Measurements from ENCODE around the gene ITPR1. TPM values are rescaled to one million over a fixed set of nuclear protein-coding genes. Genes with fewer than 3 reads are reported as not detected.
A peak's percentile ranks its signal among the peaks of the same experiment; 100 is the strongest.

The ITPR1 gene
- total RNA-seq, 1 donor from 2014 or later: 16.3 TPM

- TF ChIP-seq, protein P1, sequence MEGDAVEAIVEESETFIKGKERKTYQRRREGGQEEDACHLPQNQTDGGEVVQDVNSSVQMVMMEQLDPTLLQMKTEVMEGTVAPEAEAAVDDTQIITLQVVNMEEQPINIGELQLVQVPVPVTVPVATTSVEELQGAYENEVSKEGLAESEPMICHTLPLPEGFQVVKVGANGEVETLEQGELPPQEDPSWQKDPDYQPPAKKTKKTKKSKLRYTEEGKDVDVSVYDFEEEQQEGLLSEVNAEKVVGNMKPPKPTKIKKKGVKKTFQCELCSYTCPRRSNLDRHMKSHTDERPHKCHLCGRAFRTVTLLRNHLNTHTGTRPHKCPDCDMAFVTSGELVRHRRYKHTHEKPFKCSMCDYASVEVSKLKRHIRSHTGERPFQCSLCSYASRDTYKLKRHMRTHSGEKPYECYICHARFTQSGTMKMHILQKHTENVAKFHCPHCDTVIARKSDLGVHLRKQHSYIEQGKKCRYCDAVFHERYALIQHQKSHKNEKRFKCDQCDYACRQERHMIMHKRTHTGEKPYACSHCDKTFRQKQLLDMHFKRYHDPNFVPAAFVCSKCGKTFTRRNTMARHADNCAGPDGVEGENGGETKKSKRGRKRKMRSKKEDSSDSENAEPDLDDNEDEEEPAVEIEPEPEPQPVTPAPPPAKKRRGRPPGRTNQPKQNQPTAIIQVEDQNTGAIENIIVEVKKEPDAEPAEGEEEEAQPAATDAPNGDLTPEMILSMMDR (IDR thresholded peaks at IDR 0.05; ENCODE audit: insufficient read depth, low read length, severe bottlenecking): no peak
- FAIRE-seq: no peak
- Histone ChIP-seq H3K4me3 (ENCODE audit: low read depth, low read length) (no peak overlapping the region), H3K36me3 (ENCODE audit: control insufficient read depth, insufficient read depth, low read length) (no peaks in the 10 kb centered on the region), H3K27me3 (ENCODE audit: control insufficient read depth, insufficient read depth, low read length) (peaks cover 6% of the 10 kb centered on the region)
- DNase-seq (ENCODE audit: low read depth): peak; percentile 66
Measured at GRCh38 chr3:4474683-4475490, 18.3 kb upstream of the ITPR1 start.

DNA sequence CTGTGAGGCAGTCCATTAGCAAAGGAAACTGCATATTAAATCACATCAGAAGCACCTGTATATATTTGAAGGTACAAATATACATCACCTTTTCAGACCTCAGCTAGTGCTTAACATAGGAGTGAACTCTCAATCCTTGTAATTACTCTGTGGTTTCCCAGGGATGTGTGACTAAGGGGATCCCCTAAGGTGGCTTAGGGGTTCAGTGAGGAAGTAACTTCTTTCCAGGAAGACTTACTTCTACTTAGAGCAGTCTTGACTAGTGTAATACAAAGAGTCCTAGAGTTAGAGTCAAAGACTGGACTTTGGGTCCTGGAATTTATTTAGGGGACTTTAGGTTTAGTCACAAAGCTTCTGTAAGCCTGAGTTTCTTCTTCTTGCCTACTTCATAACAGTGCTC, 17.3 kb upstream of the ITPR1 start:
- H3K4me3 ChIP-seq (ENCODE audit: low read depth, low read length): no peak overlapping the region
- DNase-seq (ENCODE audit: low read depth) (no peak), FAIRE-seq (no peak)
- TF ChIP-seq, protein P1 (IDR thresholded peaks at IDR 0.05; ENCODE audit: insufficient read depth, low read length, severe bottlenecking): no peak
- peaks cover 6% of the 10 kb centered on the region for H3K27me3 ChIP-seq (ENCODE audit: control insufficient read depth, insufficient read depth, low read length)
- no peaks in the 10 kb centered on the region for H3K36me3 ChIP-seq (ENCODE audit: control insufficient read depth, insufficient read depth, low read length)

DNA sequence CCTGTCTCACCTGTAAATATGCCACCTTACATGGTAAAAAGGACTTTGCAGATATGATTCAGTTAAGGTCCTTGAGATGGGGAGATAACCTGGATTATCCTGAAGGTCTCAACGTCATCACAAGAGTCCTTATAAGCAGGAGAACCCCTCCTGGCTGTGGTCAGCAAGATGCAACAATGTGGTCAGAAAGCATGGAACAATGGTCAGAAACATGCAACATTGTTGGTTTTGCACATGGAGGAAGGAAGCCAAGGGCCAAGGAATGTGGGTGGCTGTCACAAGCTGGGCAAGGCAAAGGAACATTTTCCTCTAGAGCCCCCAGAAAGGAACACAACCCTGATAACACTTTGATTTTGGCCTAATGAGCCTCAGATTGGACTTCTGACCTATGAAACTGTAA, 16.7 kb upstream of the ITPR1 start:
- no peak for FAIRE-seq
- peaks cover 6% of the 10 kb centered on the region for H3K27me3 ChIP-seq (ENCODE audit: control insufficient read depth, insufficient read depth, low read length)
- H3K36me3 ChIP-seq (ENCODE audit: control insufficient read depth, insufficient read depth, low read length): no peaks in the 10 kb centered on the region
- no peak for DNase-seq (ENCODE audit: low read depth)
- TF ChIP-seq, protein P1 (IDR thresholded peaks at IDR 0.05; ENCODE audit: insufficient read depth, low read length, severe bottlenecking): no peak
- H3K4me3 ChIP-seq (ENCODE audit: low read depth, low read length): no peak overlapping the region

DNA sequence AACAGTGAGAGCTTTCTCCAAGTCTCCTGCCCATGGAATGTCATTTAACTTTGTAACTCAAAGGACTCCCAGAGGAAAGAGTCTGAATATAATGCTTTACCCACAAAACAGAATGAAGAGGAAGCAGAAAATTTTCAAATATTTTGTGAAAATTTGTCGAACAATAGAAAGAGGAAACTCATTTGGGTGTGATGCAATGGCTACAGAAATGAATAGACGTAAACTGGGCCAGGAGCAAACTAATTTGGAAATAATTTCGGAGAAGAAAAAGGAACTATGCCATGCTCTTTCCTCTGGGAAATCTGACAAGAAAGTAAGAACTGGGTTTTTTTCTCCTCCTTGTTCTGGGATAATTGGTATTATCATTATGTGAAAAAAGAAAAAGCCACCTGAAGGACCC, 14.9 kb upstream of the ITPR1 start:
- TF ChIP-seq, protein P1 (IDR thresholded peaks at IDR 0.05; ENCODE audit: insufficient read depth, low read length, severe bottlenecking): no peak
- FAIRE-seq: no peak
- Histone ChIP-seq H3K4me3 (ENCODE audit: low read depth, low read length) (no peak overlapping the region), H3K36me3 (ENCODE audit: control insufficient read depth, insufficient read depth, low read length) (no peaks in the 10 kb centered on the region), H3K27me3 (ENCODE audit: control insufficient read depth, insufficient read depth, low read length) (peaks cover 6% of the 10 kb centered on the region)
- no peak for DNase-seq (ENCODE audit: low read depth)

GRCh38 chr3:4491855-4492207, 1.3 kb upstream of the ITPR1 start:
- Histone ChIP-seq H3K27me3 (ENCODE audit: control insufficient read depth, insufficient read depth, low read length) (no peaks in the 10 kb centered on the region), H3K4me3 (ENCODE audit: low read depth, low read length) (peak overlapping the region; percentile 83), H3K36me3 (ENCODE audit: control insufficient read depth, insufficient read depth, low read length) (no peaks in the 10 kb centered on the region)
- TF ChIP-seq, protein P1 (IDR thresholded peaks at IDR 0.05; ENCODE audit: insufficient read depth, low read length, severe bottlenecking): no peak
- FAIRE-seq: no peak
- DNase-seq (ENCODE audit: low read depth): no peak

Measured in bronchial epithelial cell (primary cell).